Right renal pelvis (tissue), 4 donors: ENCODE measurements around the gene CSGALNACT2. TPM values are rescaled to one million over a fixed set of nuclear protein-coding genes. Genes with fewer than 3 reads are reported as not detected.

ENCODE experiments used
- DNase-seq, 4 donors: peaks; one replicate each; pipeline ENCODE4 v3.0.0-alpha.2; 2013; ENCODE audit warnings: low read depth in 4 of 4, low spot score in 3 of 4, missing footprints in 1 of 4
- polyA plus RNA-seq, 4 donors: library from polyadenylated mRNA; unstranded; fragments of 120-200 nt; gene quantifications; one replicate each; pipeline ENCODE4 v1.2.1, GENCODE V29; 2013; ENCODE audit not compliant: insufficient read length in 4 of 4

Gene CSGALNACT2
- polyA plus RNA-seq, 4 donors = 18.1 to 24.4 (median 21.6) TPM

- DNase-seq = no peak
Observed at GRCh38 chr10:43123361-43124093, 14.7 kb upstream of the CSGALNACT2 start.

GRCh38 chr10:43124094-43124521, 14.1 kb upstream of the CSGALNACT2 start:
- DNase-seq = no peak

GRCh38 chr10:43124574-43125273, 13.5 kb upstream of the CSGALNACT2 start:
- DNase-seq = no peak

- no peak for DNase-seq
Observed at GRCh38 chr10:43125274-43125845, 12.9 kb upstream of the CSGALNACT2 start.

DNA sequence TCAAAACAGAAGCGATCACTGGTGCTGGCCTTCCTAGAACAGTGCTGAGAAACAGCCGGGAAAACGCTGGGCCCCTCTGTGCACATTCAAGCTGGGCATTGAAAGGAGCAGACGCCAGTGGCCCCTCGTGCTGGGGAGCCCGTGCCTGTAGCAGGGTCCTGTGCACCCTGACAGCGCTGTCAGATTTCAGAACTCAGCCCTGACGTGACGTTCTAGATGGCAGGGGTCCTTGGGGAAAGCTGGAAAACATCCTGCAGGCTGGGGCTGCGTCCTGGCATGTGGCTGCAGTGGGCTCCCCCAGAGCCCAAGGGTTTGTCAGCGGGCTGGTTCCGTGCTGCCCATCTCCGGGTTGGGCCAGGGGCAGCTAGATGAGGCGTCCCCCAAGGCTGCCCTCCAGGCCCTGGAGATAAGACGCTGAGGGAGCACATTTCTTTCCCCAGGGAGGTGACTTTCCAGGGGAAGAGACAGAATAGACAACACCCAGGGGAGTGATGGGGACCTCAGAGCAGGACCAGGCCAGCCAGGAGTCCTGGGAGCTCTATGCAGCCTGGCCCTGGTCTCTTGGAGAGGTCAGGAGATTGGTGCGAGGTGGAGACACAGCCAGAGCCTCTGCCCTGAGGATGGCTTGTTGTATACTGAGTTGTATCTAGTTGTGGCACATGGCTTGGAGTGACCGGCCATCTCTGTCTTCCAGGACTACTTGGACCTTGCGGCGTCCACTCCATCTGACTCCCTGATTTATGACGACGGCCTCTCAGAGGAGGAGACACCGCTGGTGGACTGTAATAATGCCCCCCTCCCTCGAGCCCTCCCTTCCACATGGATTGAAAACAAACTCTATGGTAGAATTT, 12.1 kb upstream of the CSGALNACT2 start:
- DNase-seq = no peak

- no peak for DNase-seq
Observed at GRCh38 chr10:43126759-43127424, 11.4 kb upstream of the CSGALNACT2 start.

- DNase-seq = no peak
Observed at GRCh38 chr10:43127442-43127841, 10.8 kb upstream of the CSGALNACT2 start.

DNA sequence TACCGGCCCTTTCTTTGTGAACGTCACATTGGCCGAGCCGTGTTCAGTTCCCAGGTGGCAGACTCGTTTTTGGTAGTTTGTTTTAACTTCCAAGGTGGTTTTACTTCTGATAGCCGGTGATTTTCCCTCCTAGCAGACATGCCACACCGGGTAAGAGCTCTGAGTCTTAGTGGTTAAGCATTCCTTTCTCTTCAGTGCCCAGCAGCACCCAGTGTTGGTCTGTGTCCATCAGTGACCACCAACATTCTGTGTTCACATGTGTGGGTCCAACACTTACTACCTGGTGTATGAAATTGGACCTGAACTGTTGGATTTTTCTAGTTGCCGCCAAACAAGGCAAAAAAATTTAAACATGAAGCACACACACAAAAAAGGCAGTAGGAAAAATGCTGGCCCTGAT, 9.9 kb upstream of the CSGALNACT2 start:
- no peak for DNase-seq

GRCh38 chr10:43128958-43129706, 9.1 kb upstream of the CSGALNACT2 start:
- DNase-seq = no peak

DNA sequence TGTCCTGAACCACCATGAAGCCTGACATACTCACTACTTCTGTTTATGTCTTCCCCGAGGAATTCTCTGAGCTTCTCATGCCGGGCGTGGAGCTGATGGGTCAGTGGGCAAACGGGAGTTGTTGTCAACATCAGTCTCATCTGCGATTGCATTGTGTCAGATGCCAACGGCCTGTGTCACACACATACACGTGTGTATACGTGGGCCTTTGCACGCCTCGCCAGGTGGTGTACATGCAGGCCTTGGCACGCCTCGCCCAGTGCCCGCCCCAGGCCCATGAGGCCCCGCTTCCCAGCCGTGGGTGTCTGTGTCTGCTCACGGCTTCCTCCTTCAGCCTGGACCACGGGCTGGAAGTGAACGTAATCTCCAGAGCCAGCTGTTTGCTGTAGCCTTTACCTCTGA, 7.5 kb upstream of the CSGALNACT2 start:
- no peak for DNase-seq

DNA sequence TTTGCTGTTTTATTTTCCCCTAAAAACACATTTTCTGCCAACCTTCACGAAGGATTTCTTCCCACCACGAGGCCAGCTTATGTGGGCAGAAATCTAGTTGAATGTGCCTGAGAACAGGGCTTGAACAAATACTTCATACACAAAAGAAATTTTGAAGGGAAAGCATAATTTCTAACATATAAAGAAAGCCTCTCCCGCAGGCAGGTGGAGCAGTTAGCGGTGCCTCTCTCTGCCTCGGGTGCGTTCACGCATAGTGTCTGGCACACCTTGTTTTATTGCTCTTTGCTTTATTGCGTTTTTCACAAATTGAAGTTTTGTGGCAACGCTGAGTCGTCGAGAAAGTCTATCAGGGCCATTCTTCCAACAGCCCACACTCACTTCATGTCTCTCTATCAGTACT, 7.0 kb upstream of the CSGALNACT2 start:
- no peak for DNase-seq

DNA sequence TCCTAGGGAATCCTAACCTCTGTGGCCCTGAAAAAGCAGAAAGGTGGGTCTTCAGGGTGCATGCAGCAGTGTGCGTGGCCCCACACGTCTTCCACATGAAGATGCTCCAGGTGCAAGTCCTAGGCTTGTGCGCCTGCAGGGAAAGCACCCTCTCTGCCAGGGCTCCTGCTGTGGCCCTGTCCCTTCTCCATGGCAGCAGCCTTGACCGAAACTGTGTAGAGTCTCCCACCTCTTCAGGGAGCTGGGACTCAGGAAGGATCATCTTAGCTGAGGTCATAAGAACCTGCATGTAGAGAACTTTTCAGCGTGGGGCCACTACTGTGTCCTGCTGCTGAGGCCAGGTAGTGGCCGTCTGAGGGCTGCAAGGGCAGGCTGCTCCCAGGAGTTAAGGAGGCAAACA, 6.3 kb upstream of the CSGALNACT2 start:
- DNase-seq = no peak

- no peak for DNase-seq
Observed at GRCh38 chr10:43132867-43133787, 5.1 kb upstream of the CSGALNACT2 start.

- no peak for DNase-seq
Observed at GRCh38 chr10:43134126-43134905, 3.9 kb upstream of the CSGALNACT2 start.

GRCh38 chr10:43135064-43135463, 3.2 kb upstream of the CSGALNACT2 start:
- no peak for DNase-seq

- no peak for DNase-seq
Observed at GRCh38 chr10:43135656-43136055, 2.6 kb upstream of the CSGALNACT2 start.

GRCh38 chr10:43136432-43136831, 1.8 kb upstream of the CSGALNACT2 start:
- DNase-seq = no peak
